Upper lobe of left lung (tissue), 6 donors: Measurements from ENCODE around the gene ATP13A4. TPM values are rescaled to one million over a fixed set of nuclear protein-coding genes. Genes with fewer than 3 reads are reported as not detected.

Source experiments
- ATAC-seq, 2 donors: fragments of 200-7000 bp; cut with Tn5 transposase; one replicate each; pipeline ENCODE4 v1.9.1; 2022; ENCODE audit warnings: mild to moderate bottlenecking in 2 of 2, moderate library complexity in 2 of 2; ENCODE audit not compliant: low FRiP score in 2 of 2
- DNase-seq, 2 donors: peaks; one replicate each; pipeline ENCODE4 v3.0.0-alpha.2; 2019 to 2020
- H3K27ac ChIP-seq, 4 donors: fragments of 200-600 bp; sonication (generic); one replicate each; pipeline ENCODE4 v1.5.1; 2016 to 2019
- H3K27me3 ChIP-seq, 4 donors: fragments of 200-600 bp; sonication (generic); one replicate each; pipeline ENCODE4 v1.5.1; 2017 to 2019
- H3K36me3 ChIP-seq, 4 donors: fragments of 200-600 bp; sonication (generic); one replicate each; pipeline ENCODE4 v1.5.1; 2016 to 2019
- H3K4me1 ChIP-seq, 4 donors: fragments of 200-600 bp; sonication (generic); one replicate each; pipeline ENCODE4 v1.5.1; 2018 to 2019
- H3K4me3 ChIP-seq, 4 donors: fragments of 200-600 bp; sonication (generic); one replicate each; pipeline ENCODE4 v1.5.1; 2017 to 2019; ENCODE audit warnings: mild to moderate bottlenecking in 2 of 4, moderate library complexity in 1 of 4
- H3K9me3 ChIP-seq, 4 donors: fragments of 200-600 bp; sonication (generic); one replicate each; pipeline ENCODE4 v1.5.1; 2018 to 2019
- CTCF ChIP-seq, 6 experiments: fragments of 450-650 bp in 4 of 6; fragments of 200-600 bp in 2 of 6; sonication (generic) in 2 of 6; IDR thresholded peaks; one replicate each; pipeline ENCODE4 v1.5.1; 2016 to 2019; ENCODE audit warnings: antibody characterized with exemption in 6 of 6
- EP300 ChIP-seq, 4 donors: sonication (generic); formaldehyde crosslinking; IDR thresholded peaks; one replicate each; pipeline ENCODE4 v1.5.1; 2017; ENCODE audit warnings: antibody characterized with exemption in 4 of 4, control low read depth in 2 of 4
- POLR2A ChIP-seq, 4 donors: fragments of 450-650 bp; IDR thresholded peaks; one replicate each; pipeline ENCODE4 v1.5.1; 2016 to 2017; ENCODE audit warnings: antibody characterized with exemption in 4 of 4, mild to moderate bottlenecking in 2 of 4
- POLR2AphosphoS5 ChIP-seq, 2 donors: sonication (generic); formaldehyde crosslinking; IDR thresholded peaks; one replicate each; pipeline ENCODE4 v1.5.1; 2017; ENCODE audit warnings: antibody characterized with exemption in 2 of 2
- WGBS, 2 donors: methylation state at CpG; one replicate each; pipeline ENCODE4 v1.1.5; 2017 to 2018; 5-methylcytosine and 5-hydroxymethylcytosine counted together
- total RNA-seq, 6 donors: library from RNA; depleted of rRNA in 4 of 6; stranded (reverse); fragments of >200 nt in 4 of 6; gene quantifications; one replicate each; pipeline versions ENCODE4 v1.1.0 to v1.2.1, GENCODE V29; 2016 to 2021
- donor health status: DM: no; HTN: no; CAD: no; lungs with moderate emphysema.
- donor health status: DM: no; HTN: yes; CAD: no; lungs with severe emphysema.

Gene ATP13A4
- total RNA-seq, 6 donors from 2014 or later = 145 to 407 (median 201) TPM

GRCh38 chr3:193388361-193388760 lies 166.3 kb downstream of the ATP13A4 start:
- Histone ChIP-seq H3K27me3 (no peaks in the 10 kb centered on the region), H3K36me3 (no peaks in the 10 kb centered on the region), H3K27ac (no peak overlapping the region), H3K4me1 (no peaks in the 10 kb centered on the region), H3K9me3 (no peaks in the 10 kb centered on the region), H3K4me3 (no peak overlapping the region)
- ATAC-seq (no peak), DNase-seq (no peak)
- TF ChIP-seq POLR2AphosphoS5 (IDR thresholded peaks at IDR 0.05) (no peak), POLR2A (IDR thresholded peaks at IDR 0.05) (no peak), EP300 (IDR thresholded peaks at IDR 0.05) (no peak)
- WGBS, 2 donors = 88 to 89% methylated on average over 6 of the region's 6 CpGs

GRCh38 chr3:193387596-193387995 lies 167.1 kb downstream of the ATP13A4 start:
- no peak overlapping the region for H3K4me3 ChIP-seq
- WGBS, 2 donors = 42 to 44% methylated on average over 2 of the region's 2 CpGs
- no peak for DNase-seq
- H3K27me3 ChIP-seq = no peaks in the 10 kb centered on the region
- no peaks in the 10 kb centered on the region for H3K9me3 ChIP-seq
- no peak for TF ChIP-seq EP300 (IDR thresholded peaks at IDR 0.05)
- no peak for TF ChIP-seq POLR2A (IDR thresholded peaks at IDR 0.05)
- no peak for TF ChIP-seq POLR2AphosphoS5 (IDR thresholded peaks at IDR 0.05)
- no peak for TF ChIP-seq CTCF (IDR thresholded peaks at IDR 0.05)
- H3K36me3 ChIP-seq = no peaks in the 10 kb centered on the region
- H3K27ac ChIP-seq = no peak overlapping the region
- no peaks in the 10 kb centered on the region for H3K4me1 ChIP-seq
- ATAC-seq = no peak

- Histone ChIP-seq H3K27ac (no peak within 1 kb of the TSS), H3K4me1 (no peaks in the 10 kb centered on the region), H3K4me3 (no peak within 1 kb of the TSS), H3K36me3 (no peaks in the 10 kb centered on the region), H3K27me3 (no peaks in the 10 kb centered on the region), H3K9me3 (no peaks in the 10 kb centered on the region)
- TF ChIP-seq POLR2A (IDR thresholded peaks at IDR 0.05) (no peak), POLR2AphosphoS5 (IDR thresholded peaks at IDR 0.05) (no peak), EP300 (IDR thresholded peaks at IDR 0.05) (no peak), CTCF (IDR thresholded peaks at IDR 0.05) (no peak)
- ATAC-seq (no peak), DNase-seq (no peak)
- 57 to 68% methylated on average over 6 of the region's 6 CpGs for WGBS, 2 donors
These were observed 176.0 kb downstream of the ATP13A4 start, which contains the start of gene ATP13A5 for GRCh38 chr3:193378706-193379105. Gene ATP13A5 (minus strand): TSS chr3:193378753. CDS start chr3:193378725, 28 bp downstream.

- H3K27ac ChIP-seq = no peak overlapping the region
- WGBS, 2 donors = 30 to 42% methylated on average over 2 of the region's 2 CpGs
- H3K4me1 ChIP-seq = no peaks in the 10 kb centered on the region
- H3K4me3 ChIP-seq = no peak overlapping the region
- no peak for DNase-seq
- no peaks in the 10 kb centered on the region for H3K27me3 ChIP-seq
- ATAC-seq = no peak
- H3K36me3 ChIP-seq = no peaks in the 10 kb centered on the region
- H3K9me3 ChIP-seq = no peaks in the 10 kb centered on the region
- no peak for TF ChIP-seq POLR2AphosphoS5 (IDR thresholded peaks at IDR 0.05)
- TF ChIP-seq EP300 (IDR thresholded peaks at IDR 0.05) = no peak
- TF ChIP-seq POLR2A (IDR thresholded peaks at IDR 0.05) = no peak
- no peak for TF ChIP-seq CTCF (IDR thresholded peaks at IDR 0.05)
These were observed 177.1 kb downstream of the ATP13A4 start for GRCh38 chr3:193377591-193377990.

- WGBS, 2 donors = 90 to 92% methylated on average over 8 of the region's 8 CpGs
- H3K36me3 ChIP-seq = no peaks in the 10 kb centered on the region
- ATAC-seq (no peak), DNase-seq (no peak)
- H3K9me3 ChIP-seq = no peaks in the 10 kb centered on the region
- H3K27me3 ChIP-seq = no peaks in the 10 kb centered on the region
- no peaks in the 10 kb centered on the region for H3K4me1 ChIP-seq
- H3K4me3 ChIP-seq = no peak overlapping the region
- no peak for TF ChIP-seq POLR2A (IDR thresholded peaks at IDR 0.05)
- no peak for TF ChIP-seq POLR2AphosphoS5 (IDR thresholded peaks at IDR 0.05)
- no peak for TF ChIP-seq EP300 (IDR thresholded peaks at IDR 0.05)
- no peak for TF ChIP-seq CTCF (IDR thresholded peaks at IDR 0.05)
- no peak overlapping the region for H3K27ac ChIP-seq
These were observed 179.1 kb downstream of the ATP13A4 start for GRCh38 chr3:193375614-193376013.
